ENCODE data around the gene RBMS3. TPM values are rescaled to one million over a fixed set of nuclear protein-coding genes. Genes with fewer than 3 reads are reported as not detected.

Gene RBMS3
- total and polyA plus RNA-seq, 9 donors, result 11.6 to 79.2 (median 63.1) TPM

GRCh38 chr3:29488922-29489321 lies 208.1 kb downstream of the RBMS3 start:
- Histone ChIP-seq H3K9me3 (no peaks in the 10 kb centered on the region), H3K27ac (no peak overlapping the region), H3K36me3 (no peaks in the 10 kb centered on the region), H3K4me1 (ENCODE audit: insufficient read depth) (peaks cover 2% of the 10 kb centered on the region), H3K4me3 (no peak overlapping the region), H3K27me3 (no peaks in the 10 kb centered on the region)
- 33 to 63% (median 35%) methylated on average over 1 of the region's 1 CpG for WGBS, 3 donors
- intact Hi-C loops (cut with DNase I), result no loop called here
- TF ChIP-seq POLR2A (IDR thresholded peaks at IDR 0.05) (no peak), CTCF (IDR thresholded peaks at IDR 0.05) (no peak), EP300 (IDR thresholded peaks at IDR 0.05) (no peak)
- DNase-seq, result no peak

- no peak overlapping the region for H3K4me3 ChIP-seq
- no peak overlapping the region for H3K27ac ChIP-seq
- no peak for TF ChIP-seq CTCF (IDR thresholded peaks at IDR 0.05)
- no peak for TF ChIP-seq POLR2A (IDR thresholded peaks at IDR 0.05)
- TF ChIP-seq EP300 (IDR thresholded peaks at IDR 0.05), result no peak
- 84 to 92% (median 86%) methylated on average over 3 of the region's 3 CpGs for WGBS, 3 donors
- H3K27me3 ChIP-seq, result no peaks in the 10 kb centered on the region
- H3K4me1 ChIP-seq (ENCODE audit: insufficient read depth), result peaks cover 1% of the 10 kb centered on the region
- no peak for DNase-seq
- H3K9me3 ChIP-seq, result no peaks in the 10 kb centered on the region
- no peaks in the 10 kb centered on the region for H3K36me3 ChIP-seq
- intact Hi-C loops (cut with DNase I), result no loop called here
Measured at GRCh38 chr3:29493109-29493508, 212.2 kb downstream of the RBMS3 start.

- no peaks in the 10 kb centered on the region for H3K9me3 ChIP-seq
- no peaks in the 10 kb centered on the region for H3K27me3 ChIP-seq
- no peak for DNase-seq
- intact Hi-C loops (cut with DNase I), result no loop called here
- WGBS, 3 donors, result 42 to 49% (median 49%) methylated on average over 6 of the region's 6 CpGs
- H3K4me3 ChIP-seq, result no peak overlapping the region
- no peak for TF ChIP-seq POLR2A (IDR thresholded peaks at IDR 0.05)
- no peak for TF ChIP-seq EP300 (IDR thresholded peaks at IDR 0.05)
- no peak for TF ChIP-seq CTCF (IDR thresholded peaks at IDR 0.05)
- H3K27ac ChIP-seq, result no peak overlapping the region
- no peaks in the 10 kb centered on the region for H3K36me3 ChIP-seq
- peaks cover 1% of the 10 kb centered on the region for H3K4me1 ChIP-seq (ENCODE audit: insufficient read depth)
Measured at GRCh38 chr3:29494305-29495036, 213.6 kb downstream of the RBMS3 start.

GRCh38 chr3:29497282-29497681 lies 216.4 kb downstream of the RBMS3 start:
- no peaks in the 10 kb centered on the region for H3K36me3 ChIP-seq
- no peak overlapping the region for H3K27ac ChIP-seq
- no peaks in the 10 kb centered on the region for H3K27me3 ChIP-seq
- intact Hi-C loops (cut with DNase I), result no loop called here
- no peak overlapping the region for H3K4me3 ChIP-seq
- peaks cover 1% of the 10 kb centered on the region for H3K4me1 ChIP-seq (ENCODE audit: insufficient read depth)
- H3K9me3 ChIP-seq, result no peaks in the 10 kb centered on the region
- no peak for TF ChIP-seq POLR2A (IDR thresholded peaks at IDR 0.05)
- TF ChIP-seq CTCF (IDR thresholded peaks at IDR 0.05), result no peak
- no peak for TF ChIP-seq EP300 (IDR thresholded peaks at IDR 0.05)
- WGBS, 3 donors, result 93 to 96% (median 96%) methylated on average over 5 of the region's 5 CpGs
- DNase-seq, result no peak
